Measurements from ENCODE around the gene OPN3. TPM values are rescaled to one million over a fixed set of nuclear protein-coding genes. Genes with fewer than 3 reads are reported as not detected.
A peak's percentile ranks its signal among the peaks of the same experiment; 100 is the strongest.

OPN3 gene
- total and polyA plus RNA-seq, 2 donors (not counting 1 experiment from before 2014, with no cell fraction given): 21.0 to 29.6 TPM

GRCh38 chr1:241641773-241642592, 1.8 kb upstream of the OPN3 start:
- Histone ChIP-seq H3K4me3 (ENCODE audit: control extremely low read depth in 1 of 5, extremely low read depth in 1 of 5, insufficient read depth in 1 of 5, low read depth in 2 of 5, low read length in 4 of 5) (no peak overlapping the region), H3K4me2 (replicated peaks; ENCODE audit: low read depth, low read length, poor library complexity, severe bottlenecking) (no peak overlapping the region), H4K20me1 (ENCODE audit: control insufficient read depth, insufficient read depth, low read length, poor library complexity, severe bottlenecking) (no peaks in the 10 kb centered on the region), H3K27me3 (replicated peaks in 1 of 4; ENCODE audit: control extremely low read depth in 1 of 4, control insufficient read depth in 3 of 4, insufficient read depth in 4 of 4, low read length in 3 of 4) (no peaks in the 10 kb centered on the region), H3K79me2 (ENCODE audit: control insufficient read depth, insufficient read depth, low read length) (peaks cover 26% of the 10 kb centered on the region), H3K4me1 (ENCODE audit: control insufficient read depth in 2 of 2, insufficient read depth in 2 of 2, low read length in 2 of 2) (peaks cover 22 to 26% of the 10 kb centered on the region in 2 donors), H3K36me3 (replicated peaks in 1 of 2; ENCODE audit: control extremely low read depth in 1 of 2, control insufficient read depth in 1 of 2, extremely low read depth in 1 of 2, insufficient read depth in 2 of 2, low read length in 1 of 2) (no peaks in the 10 kb centered on the region), H3K9me3 (ENCODE audit: control extremely low read depth in 1 of 3, control insufficient read depth in 2 of 3, insufficient read depth in 1 of 3, low read length in 2 of 3) (peaks cover 0 to 4% (median 0%) of the 10 kb centered on the region in 3 donors), H2AFZ (ENCODE audit: insufficient read depth, low read depth, low read length, poor library complexity, severe bottlenecking) (peak overlapping the region; percentile 74), H3K27ac (ENCODE audit: low read length in 2 of 2) (no peak overlapping the region), H3K9ac (ENCODE audit: low read length) (no peak overlapping the region)
- CTCF ChIA-PET: interaction anchor here (1.0 to 1.6 kb wide), 3 partner anchors 14 to 19 kb away, joined by 3 to 4 read pairs (median 4); no protein-coding TSS in a partner anchor
- no peak overlapping the region for H3K4me3 Mint-ChIP-seq
- peaks cover 35% of the 10 kb centered on the region for H3K4me1 Mint-ChIP-seq
- DNase-seq (peak; percentile 9), ATAC-seq (ENCODE audit: low read depth) (no peak)
- TF ChIP-seq, protein P1, sequence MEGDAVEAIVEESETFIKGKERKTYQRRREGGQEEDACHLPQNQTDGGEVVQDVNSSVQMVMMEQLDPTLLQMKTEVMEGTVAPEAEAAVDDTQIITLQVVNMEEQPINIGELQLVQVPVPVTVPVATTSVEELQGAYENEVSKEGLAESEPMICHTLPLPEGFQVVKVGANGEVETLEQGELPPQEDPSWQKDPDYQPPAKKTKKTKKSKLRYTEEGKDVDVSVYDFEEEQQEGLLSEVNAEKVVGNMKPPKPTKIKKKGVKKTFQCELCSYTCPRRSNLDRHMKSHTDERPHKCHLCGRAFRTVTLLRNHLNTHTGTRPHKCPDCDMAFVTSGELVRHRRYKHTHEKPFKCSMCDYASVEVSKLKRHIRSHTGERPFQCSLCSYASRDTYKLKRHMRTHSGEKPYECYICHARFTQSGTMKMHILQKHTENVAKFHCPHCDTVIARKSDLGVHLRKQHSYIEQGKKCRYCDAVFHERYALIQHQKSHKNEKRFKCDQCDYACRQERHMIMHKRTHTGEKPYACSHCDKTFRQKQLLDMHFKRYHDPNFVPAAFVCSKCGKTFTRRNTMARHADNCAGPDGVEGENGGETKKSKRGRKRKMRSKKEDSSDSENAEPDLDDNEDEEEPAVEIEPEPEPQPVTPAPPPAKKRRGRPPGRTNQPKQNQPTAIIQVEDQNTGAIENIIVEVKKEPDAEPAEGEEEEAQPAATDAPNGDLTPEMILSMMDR (IDR thresholded peaks at IDR 0.05): no peak
- TF ChIP-seq EZH2 (IDR thresholded peaks at IDR 0.05; ENCODE audit: borderline replicate concordance, insufficient read depth, low read depth, low read length, poor library complexity, severe bottlenecking): no peak
- POLR2A ChIA-PET: no interaction called here
- WGBS (ENCODE audit: insufficient coverage): 98% methylated on average over 10 of the region's 12 CpGs
- intact Hi-C loops (cut with micrococcal nuclease): no loop called here
- H3K9me3 Mint-ChIP-seq (ENCODE audit: insufficient read depth): peaks cover 3% of the 10 kb centered on the region
- H3K27me3 Mint-ChIP-seq: no peaks in the 10 kb centered on the region
- H3K27ac Mint-ChIP-seq: no peak overlapping the region

Data from B cell (primary cell).